ENCODE data around the gene MPPED1. TPM values are rescaled to one million over a fixed set of nuclear protein-coding genes. Genes with fewer than 3 reads are reported as not detected.

Gene MPPED1
- polyA plus RNA-seq, 1 experiment, result not detected

- no peaks in the 10 kb centered on the region for H3K27me3 ChIP-seq (ENCODE audit: control insufficient read depth, insufficient read depth, low read length)
- DNase-seq (ENCODE audit: low read depth, low spot score), result no peak
- no peak for TF ChIP-seq CTCF (IDR thresholded peaks at IDR 0.05; ENCODE audit: low read depth, low read length)
- POLR2A ChIA-PET, result no interaction called here
- H3K4me3 ChIP-seq (ENCODE audit: low read depth, low read length), result no peak overlapping the region
- CTCF ChIA-PET, result no interaction called here
- H3K9me3 ChIP-seq (ENCODE audit: control insufficient read depth, insufficient read depth, low read length), result peaks cover 27% of the 10 kb centered on the region
- H3K27ac ChIP-seq (ENCODE audit: low read depth, low read length), result no peak overlapping the region
Observed at GRCh38 chr22:43554259-43554636, 142.4 kb downstream of the MPPED1 start.

GRCh38 chr22:43554694-43555365 is 143.0 kb downstream of the MPPED1 start:
- POLR2A ChIA-PET, result no interaction called here
- Histone ChIP-seq H3K4me3 (ENCODE audit: low read depth, low read length) (no peak overlapping the region), H3K9me3 (ENCODE audit: control insufficient read depth, insufficient read depth, low read length) (peaks cover 27% of the 10 kb centered on the region), H3K27ac (ENCODE audit: low read depth, low read length) (no peak overlapping the region), H3K27me3 (ENCODE audit: control insufficient read depth, insufficient read depth, low read length) (no peaks in the 10 kb centered on the region)
- no peak for TF ChIP-seq CTCF (IDR thresholded peaks at IDR 0.05; ENCODE audit: low read depth, low read length)
- CTCF ChIA-PET, result no interaction called here
- no peak for DNase-seq (ENCODE audit: low read depth, low spot score)

- Histone ChIP-seq H3K4me3 (ENCODE audit: low read depth, low read length) (no peak overlapping the region), H3K27me3 (ENCODE audit: control insufficient read depth, insufficient read depth, low read length) (no peaks in the 10 kb centered on the region), H3K9me3 (ENCODE audit: control insufficient read depth, insufficient read depth, low read length) (peaks cover 30% of the 10 kb centered on the region), H3K27ac (ENCODE audit: low read depth, low read length) (no peak overlapping the region)
- ChIA-PET CTCF (no interaction called here), POLR2A (no interaction called here)
- TF ChIP-seq CTCF (IDR thresholded peaks at IDR 0.05; ENCODE audit: low read depth, low read length), result no peak
- no peak for DNase-seq (ENCODE audit: low read depth, low spot score)
Observed at GRCh38 chr22:43555561-43556515, 144.0 kb downstream of the MPPED1 start.

Other genes starting within 250 kb of the MPPED1 start
- 5.7 and 9.0 TPM in 2 replicates for gene TTLL12, start 224.9 kb upstream of the MPPED1 start, polyA plus RNA-seq (2011; rRNA removed)
- gene SCUBE1, start 68.6 kb upstream of the MPPED1 start, polyA plus RNA-seq (2011; rRNA removed), result not detected in 2 replicates

All from AG04450 (cell line).